ENCODE measurements around the gene RNF212.

RNF212 gene

DNA sequence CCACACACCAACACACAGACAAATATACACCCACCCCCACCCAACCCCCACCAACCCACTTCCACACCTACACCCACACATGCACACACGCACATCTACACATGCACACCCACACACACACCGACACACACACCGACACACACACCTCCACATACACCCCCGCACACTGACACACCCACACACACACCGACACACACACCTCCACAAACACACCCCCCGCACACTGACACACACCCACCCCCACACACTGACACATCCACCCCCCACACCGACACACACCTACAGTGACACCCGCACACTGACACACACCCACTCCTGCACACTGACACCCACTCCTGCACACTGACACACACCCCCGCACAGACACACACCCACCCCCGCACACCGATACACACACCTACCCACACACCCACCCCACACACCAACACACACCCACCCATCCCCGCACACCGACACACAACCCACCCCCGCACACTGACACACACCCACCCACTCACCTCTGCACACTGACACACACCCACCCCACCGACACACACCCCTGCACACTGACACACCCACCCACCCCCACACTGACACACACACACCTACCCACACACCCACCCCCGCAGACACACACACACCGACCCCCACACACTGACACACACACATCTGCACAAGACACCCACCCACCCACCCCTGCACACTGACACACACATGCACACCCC is 70.9 kb downstream of the RNF212 start:
- H3K4me1 ChIP-seq, result peaks cover 17 to 78% (median 63%) of the 10 kb centered on the region in 4 donors
- intact Hi-C loops (cut with DNase I; ENCODE audit: low total_unique reads), result loop anchor here (2.0 kb wide), 1 partner anchor 32 kb away; the partner anchor contains the start of gene FGFRL1
- no peak for DNase-seq
- H3K9me3 ChIP-seq, result no peaks in the 10 kb centered on the region
- TF ChIP-seq, protein P1, sequence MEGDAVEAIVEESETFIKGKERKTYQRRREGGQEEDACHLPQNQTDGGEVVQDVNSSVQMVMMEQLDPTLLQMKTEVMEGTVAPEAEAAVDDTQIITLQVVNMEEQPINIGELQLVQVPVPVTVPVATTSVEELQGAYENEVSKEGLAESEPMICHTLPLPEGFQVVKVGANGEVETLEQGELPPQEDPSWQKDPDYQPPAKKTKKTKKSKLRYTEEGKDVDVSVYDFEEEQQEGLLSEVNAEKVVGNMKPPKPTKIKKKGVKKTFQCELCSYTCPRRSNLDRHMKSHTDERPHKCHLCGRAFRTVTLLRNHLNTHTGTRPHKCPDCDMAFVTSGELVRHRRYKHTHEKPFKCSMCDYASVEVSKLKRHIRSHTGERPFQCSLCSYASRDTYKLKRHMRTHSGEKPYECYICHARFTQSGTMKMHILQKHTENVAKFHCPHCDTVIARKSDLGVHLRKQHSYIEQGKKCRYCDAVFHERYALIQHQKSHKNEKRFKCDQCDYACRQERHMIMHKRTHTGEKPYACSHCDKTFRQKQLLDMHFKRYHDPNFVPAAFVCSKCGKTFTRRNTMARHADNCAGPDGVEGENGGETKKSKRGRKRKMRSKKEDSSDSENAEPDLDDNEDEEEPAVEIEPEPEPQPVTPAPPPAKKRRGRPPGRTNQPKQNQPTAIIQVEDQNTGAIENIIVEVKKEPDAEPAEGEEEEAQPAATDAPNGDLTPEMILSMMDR (IDR thresholded peaks at IDR 0.05), result no peak
- peak overlapping the region in 1 of 2 donors; percentile 45 for H3K27ac ChIP-seq
- peaks cover 0 to 14% of the 10 kb centered on the region in 2 donors for H3K27me3 ChIP-seq
- H3K36me3 ChIP-seq, result no peaks in the 10 kb centered on the region
- H3K4me3 ChIP-seq, result no peak overlapping the region

DNA sequence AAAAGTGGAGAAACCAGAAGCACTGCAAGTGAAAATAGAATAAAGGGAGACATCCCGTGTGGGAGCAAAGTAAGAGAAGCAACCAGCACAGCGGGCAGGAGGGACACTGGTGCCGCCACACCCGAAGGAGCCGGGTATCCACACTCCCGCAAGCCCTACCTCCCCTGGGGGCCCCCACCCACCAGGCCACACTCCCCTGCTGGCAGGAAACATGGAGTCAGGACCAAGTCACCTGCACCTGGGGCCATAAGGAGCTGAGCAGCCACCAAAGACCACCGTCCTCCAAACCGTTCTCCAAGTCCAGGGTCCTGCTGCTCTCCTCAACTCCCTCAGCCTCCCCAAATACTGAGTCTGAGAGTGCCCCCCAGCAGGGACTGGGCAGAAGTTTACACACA is 71.4 kb downstream of the RNF212 start:
- H3K4me3 ChIP-seq, result peak overlapping the region in 1 of 2 donors; percentile 6
- H3K9me3 ChIP-seq, result no peaks in the 10 kb centered on the region
- no peak for DNase-seq
- peaks cover 13 to 73% (median 58%) of the 10 kb centered on the region in 4 donors for H3K4me1 ChIP-seq
- H3K36me3 ChIP-seq, result no peaks in the 10 kb centered on the region
- H3K27ac ChIP-seq, result peak overlapping the region; percentile 17 to 45
- peaks cover 0 to 14% of the 10 kb centered on the region in 2 donors for H3K27me3 ChIP-seq
- intact Hi-C loops (cut with DNase I; ENCODE audit: low total_unique reads), result loop anchor here (2.0 kb wide), 1 partner anchor 31 kb away; the partner anchor contains the start of gene FGFRL1
- TF ChIP-seq, protein P1 (IDR thresholded peaks at IDR 0.05), result no peak

DNA sequence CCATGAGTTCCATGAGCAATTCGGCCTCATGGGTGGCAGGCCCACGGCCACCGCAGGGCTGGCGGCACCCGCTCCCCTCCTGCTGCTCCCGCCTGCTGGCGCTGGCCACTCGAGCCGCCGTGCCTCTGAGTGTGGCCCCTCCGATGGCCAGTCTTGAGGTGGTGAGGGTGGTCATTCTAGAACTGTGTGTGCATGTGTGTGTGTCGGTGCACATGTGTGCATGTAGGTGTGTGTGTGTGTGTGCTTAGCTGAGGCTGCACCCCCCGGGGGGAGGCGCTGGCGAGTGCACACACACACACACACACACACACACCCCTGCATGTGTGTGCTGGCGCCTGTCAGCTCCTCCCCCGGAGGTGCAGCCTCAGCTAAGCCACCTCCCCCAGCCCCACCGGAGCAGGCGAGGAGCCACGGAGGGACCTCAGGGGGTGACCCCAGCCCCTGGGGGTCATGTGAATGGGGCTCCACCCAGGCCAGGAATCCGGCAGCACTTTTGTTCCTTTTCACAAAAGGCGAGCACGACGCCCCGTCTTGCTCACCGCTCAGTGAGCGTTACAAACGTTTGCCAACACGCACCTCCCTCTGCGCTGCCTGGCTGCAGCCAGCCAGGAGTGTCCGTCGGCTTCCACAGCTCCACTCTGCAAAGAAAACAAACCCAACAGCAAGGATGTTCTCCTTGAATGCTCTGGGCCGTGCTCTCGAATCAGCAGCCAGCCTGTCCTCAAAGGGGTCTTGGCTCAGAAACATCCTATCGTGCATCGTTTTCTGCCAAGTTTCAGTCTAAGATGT is 72.0 kb downstream of the RNF212 start:
- no peak for DNase-seq
- Histone ChIP-seq H3K4me1 (peaks cover 13 to 67% (median 56%) of the 10 kb centered on the region in 4 donors), H3K27me3 (peaks cover 0 to 14% of the 10 kb centered on the region in 2 donors)

DNA sequence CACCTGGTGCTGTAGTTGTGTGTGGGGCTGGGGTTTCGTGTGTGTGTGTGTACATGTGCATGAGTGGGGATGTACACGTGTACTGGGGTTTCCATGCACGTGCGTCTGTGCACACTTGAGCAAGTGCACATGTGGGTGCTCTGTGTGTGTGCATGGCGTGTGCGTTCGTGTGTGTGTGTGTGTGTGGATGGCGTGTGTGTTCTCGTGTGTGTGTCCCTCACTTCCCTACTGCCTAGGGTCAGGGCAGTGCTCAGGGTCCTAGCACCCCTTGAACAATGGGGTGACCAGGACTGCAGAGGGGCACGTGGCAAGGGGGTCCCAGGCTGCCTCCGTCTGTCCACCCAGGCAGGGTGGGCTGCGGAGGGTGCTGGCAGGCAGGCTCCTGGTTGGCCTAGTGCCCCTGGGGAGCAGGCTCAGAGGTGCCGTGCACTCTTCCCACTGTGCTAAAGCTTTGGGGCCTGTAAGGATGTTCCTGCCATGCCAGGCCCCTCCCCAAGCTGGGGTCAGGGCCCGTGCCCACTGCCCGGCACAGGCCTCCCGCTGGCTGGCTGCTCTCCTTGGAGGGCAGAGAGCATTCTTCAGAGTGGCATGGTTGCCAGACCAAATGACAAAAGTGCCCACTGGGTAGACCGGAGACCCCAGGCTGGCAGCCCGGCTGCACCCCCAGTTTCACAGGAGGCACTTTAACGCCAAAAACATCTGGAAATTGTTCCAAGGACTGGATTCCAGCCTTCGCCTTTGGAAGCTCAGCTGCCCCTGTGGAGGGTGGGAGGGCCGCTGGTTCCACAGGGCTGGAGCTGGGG is 72.8 kb downstream of the RNF212 start:
- Histone ChIP-seq H3K27ac (peak overlapping the region; percentile 45 to 66), H3K9me3 (no peaks in the 10 kb centered on the region), H3K27me3 (peaks cover 0 to 11% of the 10 kb centered on the region in 2 donors), H3K36me3 (no peaks in the 10 kb centered on the region), H3K4me1 (peaks cover 13 to 74% (median 61%) of the 10 kb centered on the region in 4 donors), H3K4me3 (no peak overlapping the region)
- intact Hi-C loops (cut with DNase I; ENCODE audit: low total_unique reads), result no loop called here
- DNase-seq, result no peak
- TF ChIP-seq, protein P1 (IDR thresholded peaks at IDR 0.05), result no peak

More for the DNA sequence above, 72.0 kb downstream of the RNF212 start:
- TF ChIP-seq, protein P1 (IDR thresholded peaks at IDR 0.05), result no peak
- H3K9me3 ChIP-seq, result no peaks in the 10 kb centered on the region
- intact Hi-C loops (cut with DNase I; ENCODE audit: low total_unique reads), result no loop called here
- H3K36me3 ChIP-seq, result no peaks in the 10 kb centered on the region
- peak overlapping the region in 1 of 2 donors; percentile 6 for H3K4me3 ChIP-seq
- peak overlapping the region; percentile 17 to 45 for H3K27ac ChIP-seq
